AG10803 (cell line): ENCODE data around the gene SMG7.

Experiments
- DNase-seq: peaks from one replicate; pipeline ENCODE4 v3.0.0; 2010; ENCODE audit warnings: low read depth
- H3K4me3 ChIP-seq: 2 replicates; pipeline ENCODE4 v1.5.1; 2011; ENCODE audit warnings: mild to moderate bottlenecking, low read length, control low read depth
- TF ChIP-seq, protein P1 (sequence below): conservative IDR thresholded peaks from 2 replicates; pipeline ENCODE4 v1.5.1; 2011; ENCODE audit warnings: mild to moderate bottlenecking, low read length, control low read depth, inconsistent platforms

SMG7 gene

DNA sequence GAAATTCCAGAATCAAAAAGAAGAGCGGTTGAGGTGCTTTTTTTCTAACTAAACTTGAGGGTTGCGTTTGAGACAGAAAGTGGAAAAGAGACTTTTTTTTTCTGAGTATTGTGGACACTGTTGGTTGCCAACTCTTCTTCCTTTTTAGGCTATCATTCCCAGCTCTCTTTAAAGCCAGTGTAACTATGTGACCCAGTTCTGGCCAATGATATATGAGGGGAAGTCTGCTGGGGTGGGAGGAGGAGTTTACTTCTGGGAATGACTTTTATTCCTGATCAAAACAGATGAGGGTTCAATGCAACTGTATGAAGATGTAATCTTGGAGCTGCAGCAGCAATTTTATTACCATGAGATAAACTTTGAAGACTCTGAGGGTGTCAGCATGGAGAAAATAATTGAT is 36.8 kb upstream of the SMG7 start:
- TF ChIP-seq, protein P1, sequence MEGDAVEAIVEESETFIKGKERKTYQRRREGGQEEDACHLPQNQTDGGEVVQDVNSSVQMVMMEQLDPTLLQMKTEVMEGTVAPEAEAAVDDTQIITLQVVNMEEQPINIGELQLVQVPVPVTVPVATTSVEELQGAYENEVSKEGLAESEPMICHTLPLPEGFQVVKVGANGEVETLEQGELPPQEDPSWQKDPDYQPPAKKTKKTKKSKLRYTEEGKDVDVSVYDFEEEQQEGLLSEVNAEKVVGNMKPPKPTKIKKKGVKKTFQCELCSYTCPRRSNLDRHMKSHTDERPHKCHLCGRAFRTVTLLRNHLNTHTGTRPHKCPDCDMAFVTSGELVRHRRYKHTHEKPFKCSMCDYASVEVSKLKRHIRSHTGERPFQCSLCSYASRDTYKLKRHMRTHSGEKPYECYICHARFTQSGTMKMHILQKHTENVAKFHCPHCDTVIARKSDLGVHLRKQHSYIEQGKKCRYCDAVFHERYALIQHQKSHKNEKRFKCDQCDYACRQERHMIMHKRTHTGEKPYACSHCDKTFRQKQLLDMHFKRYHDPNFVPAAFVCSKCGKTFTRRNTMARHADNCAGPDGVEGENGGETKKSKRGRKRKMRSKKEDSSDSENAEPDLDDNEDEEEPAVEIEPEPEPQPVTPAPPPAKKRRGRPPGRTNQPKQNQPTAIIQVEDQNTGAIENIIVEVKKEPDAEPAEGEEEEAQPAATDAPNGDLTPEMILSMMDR = no peak
- no peak for DNase-seq
- H3K4me3 ChIP-seq = no peak overlapping the region

DNA sequence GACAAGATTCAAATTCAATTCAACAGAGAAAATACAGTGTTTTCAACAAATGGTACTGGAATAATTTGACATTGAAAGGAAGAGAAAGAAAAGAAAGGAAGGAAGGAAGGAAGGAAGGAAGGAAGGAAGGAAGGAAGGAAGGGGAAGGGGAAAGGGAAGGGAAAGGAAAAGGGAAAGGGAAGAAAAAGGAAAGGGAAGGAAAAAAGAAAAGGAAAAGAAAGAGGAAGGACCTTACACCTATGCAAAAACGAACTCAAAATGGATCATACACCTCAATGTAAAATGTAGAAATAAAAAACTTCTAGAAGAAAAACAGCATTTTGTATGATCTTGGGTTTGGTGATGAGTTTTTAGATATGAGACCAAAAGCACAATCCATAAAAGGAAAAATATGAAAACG is 34.2 kb upstream of the SMG7 start:
- no peak for DNase-seq
- H3K4me3 ChIP-seq = no peak overlapping the region
- TF ChIP-seq, protein P1 = no peak

DNA sequence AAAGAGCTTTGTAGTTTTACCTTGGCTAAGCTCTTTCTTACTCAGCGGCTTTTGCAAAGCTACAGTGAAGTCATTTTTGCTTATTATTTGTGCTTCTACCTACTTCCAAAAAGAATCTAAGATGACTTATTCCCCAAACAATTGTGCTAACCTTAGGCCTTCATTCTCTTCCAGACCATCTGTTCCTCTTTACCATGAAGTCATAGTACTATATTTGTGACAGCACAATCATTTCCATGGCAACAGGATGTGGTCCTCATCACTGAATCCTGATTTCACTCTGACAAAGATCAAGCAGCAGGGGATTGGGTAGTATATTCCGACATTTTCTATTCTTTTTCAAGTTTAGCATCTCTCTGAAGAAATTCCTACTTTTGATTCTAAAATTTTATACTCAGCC is 29.3 kb upstream of the SMG7 start:
- TF ChIP-seq, protein P1 = no peak
- H3K4me3 ChIP-seq = no peak overlapping the region
- DNase-seq = no peak

DNA sequence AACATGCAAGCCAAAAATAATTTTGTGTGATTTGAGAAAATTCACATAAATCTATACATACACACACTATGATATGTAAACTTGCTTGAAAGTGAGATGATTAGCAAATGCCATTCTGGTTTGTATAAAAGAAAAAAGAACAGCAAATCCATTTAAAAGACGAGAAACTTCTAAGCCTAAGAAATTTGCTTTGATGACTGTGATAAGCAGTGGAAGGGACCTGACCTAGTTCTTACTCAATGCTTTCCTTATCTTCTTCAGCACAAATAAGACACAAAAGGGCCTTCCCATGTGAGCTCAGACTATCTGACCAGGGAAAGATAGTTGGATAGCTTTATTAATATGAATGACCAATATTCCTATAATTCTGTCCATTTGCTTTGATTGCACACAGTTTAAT is 28.8 kb upstream of the SMG7 start:
- TF ChIP-seq, protein P1 = no peak
- no peak overlapping the region for H3K4me3 ChIP-seq
- DNase-seq = no peak

DNA sequence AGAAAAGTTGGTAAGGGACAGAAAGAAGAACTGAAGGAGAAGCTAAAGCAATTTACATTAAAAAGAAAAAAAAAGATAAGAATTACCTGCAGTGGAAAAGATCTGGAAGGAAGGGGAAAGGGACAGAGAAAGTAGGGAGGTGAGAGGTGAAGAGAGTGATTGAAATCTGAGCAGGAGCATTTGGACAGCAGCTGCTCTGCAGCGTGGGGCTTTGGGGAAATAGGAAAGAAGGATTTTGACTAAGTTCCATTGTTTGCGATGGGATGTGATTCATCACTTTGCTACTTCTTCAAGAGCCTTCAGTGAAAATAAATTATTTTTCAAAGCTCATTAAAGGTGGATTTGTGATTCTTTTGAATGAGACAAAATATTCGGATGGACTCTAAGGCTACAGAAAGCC is 28.1 kb upstream of the SMG7 start:
- H3K4me3 ChIP-seq = no peak overlapping the region
- TF ChIP-seq, protein P1 = no peak
- DNase-seq = peak; percentile 20

DNA sequence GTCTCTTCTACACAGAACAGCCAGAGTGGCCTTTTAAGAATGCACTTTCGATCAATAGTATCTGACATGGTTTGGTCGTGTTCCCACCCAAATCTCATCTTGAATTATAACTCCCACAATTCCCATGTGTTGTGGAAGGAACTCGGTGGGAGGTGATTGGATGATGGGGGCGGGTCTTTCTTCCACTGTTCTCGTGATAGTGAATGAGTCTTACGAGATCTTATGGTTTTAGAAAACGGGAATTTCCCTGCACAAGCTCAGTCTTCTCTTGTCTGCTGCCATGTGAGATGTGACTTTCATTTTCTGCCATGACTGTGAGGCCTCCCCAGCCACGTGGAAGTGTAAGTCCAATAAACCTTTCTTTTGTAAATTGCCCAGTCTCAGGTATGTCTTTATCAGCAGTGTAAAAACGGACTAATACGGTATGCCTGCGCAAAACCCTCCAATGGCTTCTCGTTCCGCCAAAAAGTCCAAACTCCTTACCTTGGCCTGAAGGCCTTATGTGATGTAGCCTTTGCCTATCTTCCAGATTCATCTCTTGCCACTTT is 23.0 kb upstream of the SMG7 start:
- TF ChIP-seq, protein P1 = no peak
- no peak for DNase-seq

DNA sequence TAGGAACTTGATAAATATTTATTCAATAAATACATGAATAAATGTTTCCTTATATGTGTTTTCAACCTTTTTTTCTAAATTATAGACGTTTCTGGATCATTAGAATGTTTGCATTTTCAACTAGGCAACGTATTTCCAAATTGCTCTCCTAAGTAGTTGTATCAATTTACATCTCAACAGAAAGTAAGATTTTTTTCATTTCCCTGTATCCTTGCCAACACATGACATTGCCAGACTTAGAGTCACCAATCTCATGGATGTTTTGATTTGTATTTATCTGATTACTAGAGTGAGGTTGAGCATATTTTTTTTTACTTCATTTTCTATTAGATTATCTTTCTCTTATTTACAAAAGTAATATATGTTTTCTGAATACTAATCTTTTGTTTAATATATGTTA is 22.2 kb upstream of the SMG7 start:
- TF ChIP-seq, protein P1 = no peak
- no peak for DNase-seq
- H3K4me3 ChIP-seq = no peak overlapping the region

More for the DNA sequence above, 23.0 kb upstream of the SMG7 start:
- H3K4me3 ChIP-seq = no peak overlapping the region
